DOHH2 (cell line): ENCODE measurements around the gene TEX9.

Source experiments
- H3F3A ChIP-seq: fragments of 200-600 bp; sonication (generic), shearing (Covaris generic); 2 replicates; pipeline ENCODE4 v1.6.0; 2016; ENCODE audit warnings: antibody characterized with exemption, mild to moderate bottlenecking; ENCODE audit not compliant: control insufficient read depth, insufficient read depth
- H3K27ac ChIP-seq: fragments of 200-600 bp; sonication (generic); 2 replicates; pipeline ENCODE4 v1.5.1; 2014; ENCODE audit warnings: low read depth, mild to moderate bottlenecking, low read length, moderate library complexity
- H3K27me3 ChIP-seq: fragments of 200-600 bp; sonication (generic); 2 replicates; pipeline ENCODE4 v1.6.1; 2014; ENCODE audit warnings: mild to moderate bottlenecking, low read length, mixed read lengths; ENCODE audit not compliant: control insufficient read depth
- H3K36me3 ChIP-seq: fragments of 200-600 bp; sonication (generic); 2 replicates; pipeline ENCODE4 v1.6.1; 2014; ENCODE audit warnings: mild to moderate bottlenecking, low read length, moderate library complexity, mixed read lengths; ENCODE audit not compliant: control insufficient read depth
- H3K4me1 ChIP-seq: fragments of 200-600 bp; sonication (generic); 2 replicates; pipeline ENCODE4 v1.6.1; 2014; ENCODE audit warnings: mild to moderate bottlenecking, low read length, mixed read lengths; ENCODE audit not compliant: control insufficient read depth
- H3K4me2 ChIP-seq: fragments of 200-600 bp; sonication (generic); 2 replicates; pipeline ENCODE4 v1.6.0; 2014; ENCODE audit warnings: mild to moderate bottlenecking, low read length, moderate library complexity
- H3K4me3 ChIP-seq: fragments of 200-600 bp; sonication (generic); 2 replicates; pipeline ENCODE4 v1.5.1; 2014; ENCODE audit warnings: mild to moderate bottlenecking, low read length, mixed read lengths
- H3K79me2 ChIP-seq: fragments of 200-600 bp; sonication (generic); 2 replicates; pipeline ENCODE4 v1.6.1; 2014; ENCODE audit warnings: mild to moderate bottlenecking, low read length, mixed read lengths; ENCODE audit not compliant: control insufficient read depth
- H3K9me2 ChIP-seq: fragments of 200-600 bp; sonication (generic); replicated peaks from 2 replicates; pipeline ENCODE4 v1.6.1; 2014; ENCODE audit warnings: mild to moderate bottlenecking, low read length, mixed read lengths; ENCODE audit not compliant: control insufficient read depth
- H3K9me3 ChIP-seq: fragments of 200-600 bp; sonication (generic); 2 replicates; pipeline ENCODE4 v1.6.1; 2014; ENCODE audit warnings: antibody characterized with exemption, low read length, mixed read lengths; ENCODE audit not compliant: control insufficient read depth, insufficient read depth
- H4K20me1 ChIP-seq: fragments of 200-600 bp; sonication (generic); 2 replicates; pipeline ENCODE4 v1.6.0; 2014; ENCODE audit warnings: low read depth, mild to moderate bottlenecking, antibody characterized with exemption, low read length, moderate library complexity; ENCODE audit not compliant: control insufficient read depth, insufficient read depth
- EZH2phosphoT487 ChIP-seq: fragments of 200-600 bp; sonication (generic); IDR thresholded peaks from 2 replicates; pipeline ENCODE4 v1.6.1; 2017; ENCODE audit warnings: borderline replicate concordance, mild to moderate bottlenecking, antibody characterized with exemption, low read length, moderate library complexity, mixed read lengths
- TF ChIP-seq, protein P1 (sequence below): fragments of 200-600 bp; sonication (generic); IDR thresholded peaks from one replicate; pipeline ENCODE4 v1.5.1; 2014; ENCODE audit warnings: antibody characterized with exemption, mild to moderate bottlenecking, low read depth, low read length; ENCODE audit not compliant: poor library complexity, severe bottlenecking

TEX9 gene

DNA sequence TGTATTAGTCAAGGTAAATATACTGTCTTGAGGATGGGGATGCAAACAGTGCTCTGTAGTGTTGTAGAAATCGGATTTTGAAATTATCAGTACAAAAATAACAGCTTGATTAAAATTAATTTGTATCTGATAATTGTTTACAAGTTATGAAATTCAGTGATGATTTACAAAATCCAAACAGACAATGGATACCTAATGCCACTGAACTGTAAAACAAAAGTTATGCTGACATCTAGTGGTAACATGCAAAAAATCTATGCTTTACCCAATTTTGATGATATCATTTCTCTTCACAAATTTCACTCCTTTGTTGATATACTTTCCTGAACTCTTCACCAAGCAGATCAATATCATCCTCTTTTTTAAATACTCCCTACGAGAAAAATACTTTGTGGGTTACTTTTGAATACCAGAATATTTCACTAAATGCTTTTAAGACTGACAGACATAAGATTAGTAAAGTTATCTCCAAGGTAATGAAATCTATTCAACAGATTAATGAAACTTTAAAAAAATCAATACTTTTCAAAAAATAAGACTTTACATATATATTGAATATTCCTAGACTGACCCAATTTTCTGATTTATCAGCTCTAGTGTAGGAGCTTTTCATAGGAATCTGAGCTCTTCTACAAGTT, 63.7 kb downstream of the TEX9 start:
- no peaks in the 10 kb centered on the region for H3K27me3 ChIP-seq
- no peaks in the 10 kb centered on the region for H3K9me2 ChIP-seq
- peaks cover 47% of the 10 kb centered on the region for H3K36me3 ChIP-seq
- H3K9me3 ChIP-seq = no peaks in the 10 kb centered on the region
- H3K4me2 ChIP-seq = no peak overlapping the region
- no peaks in the 10 kb centered on the region for H4K20me1 ChIP-seq
- TF ChIP-seq EZH2phosphoT487 = no peak
- TF ChIP-seq, protein P1, sequence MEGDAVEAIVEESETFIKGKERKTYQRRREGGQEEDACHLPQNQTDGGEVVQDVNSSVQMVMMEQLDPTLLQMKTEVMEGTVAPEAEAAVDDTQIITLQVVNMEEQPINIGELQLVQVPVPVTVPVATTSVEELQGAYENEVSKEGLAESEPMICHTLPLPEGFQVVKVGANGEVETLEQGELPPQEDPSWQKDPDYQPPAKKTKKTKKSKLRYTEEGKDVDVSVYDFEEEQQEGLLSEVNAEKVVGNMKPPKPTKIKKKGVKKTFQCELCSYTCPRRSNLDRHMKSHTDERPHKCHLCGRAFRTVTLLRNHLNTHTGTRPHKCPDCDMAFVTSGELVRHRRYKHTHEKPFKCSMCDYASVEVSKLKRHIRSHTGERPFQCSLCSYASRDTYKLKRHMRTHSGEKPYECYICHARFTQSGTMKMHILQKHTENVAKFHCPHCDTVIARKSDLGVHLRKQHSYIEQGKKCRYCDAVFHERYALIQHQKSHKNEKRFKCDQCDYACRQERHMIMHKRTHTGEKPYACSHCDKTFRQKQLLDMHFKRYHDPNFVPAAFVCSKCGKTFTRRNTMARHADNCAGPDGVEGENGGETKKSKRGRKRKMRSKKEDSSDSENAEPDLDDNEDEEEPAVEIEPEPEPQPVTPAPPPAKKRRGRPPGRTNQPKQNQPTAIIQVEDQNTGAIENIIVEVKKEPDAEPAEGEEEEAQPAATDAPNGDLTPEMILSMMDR = peak; percentile 65
- H3K4me1 ChIP-seq = no peaks in the 10 kb centered on the region
- no peaks in the 10 kb centered on the region for H3K79me2 ChIP-seq
- no peak overlapping the region for H3K4me3 ChIP-seq
- H3K27ac ChIP-seq = no peak overlapping the region
- no peaks in the 10 kb centered on the region for H3F3A ChIP-seq

DNA sequence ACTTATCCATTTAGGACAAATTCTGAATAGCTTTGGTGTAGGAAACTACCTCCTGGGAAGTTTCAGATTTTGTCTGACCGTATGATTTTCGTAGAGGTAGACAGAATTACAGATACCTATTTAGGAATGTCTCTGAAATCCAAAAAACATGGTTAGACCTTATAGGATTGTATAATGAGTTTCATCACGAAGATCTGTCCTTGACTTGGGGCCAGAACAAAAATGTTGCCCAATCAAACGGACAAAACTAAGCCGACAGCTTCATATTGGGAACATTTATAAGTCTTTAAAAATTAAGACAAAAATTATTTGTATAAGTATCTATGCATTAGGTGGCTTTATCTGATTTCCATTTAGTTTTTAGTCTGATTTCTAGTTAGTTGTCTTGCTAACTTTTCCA, 67.1 kb downstream of the TEX9 start:
- Histone ChIP-seq H3K4me3 (no peak overlapping the region), H3K4me2 (no peak overlapping the region), H3F3A (no peaks in the 10 kb centered on the region), H3K4me1 (no peaks in the 10 kb centered on the region), H3K9me3 (no peaks in the 10 kb centered on the region), H4K20me1 (no peaks in the 10 kb centered on the region), H3K36me3 (peaks cover 42% of the 10 kb centered on the region), H3K27ac (no peak overlapping the region), H3K79me2 (no peaks in the 10 kb centered on the region), H3K9me2 (no peaks in the 10 kb centered on the region), H3K27me3 (no peaks in the 10 kb centered on the region)
- TF ChIP-seq, protein P1 = no peak
- no peak for TF ChIP-seq EZH2phosphoT487

- H3K9me3 ChIP-seq = no peaks in the 10 kb centered on the region
- H3K36me3 ChIP-seq = peaks cover 16% of the 10 kb centered on the region
- H3K9me2 ChIP-seq = no peaks in the 10 kb centered on the region
- H3F3A ChIP-seq = peaks cover 3% of the 10 kb centered on the region
- no peak overlapping the region for H3K4me3 ChIP-seq
- TF ChIP-seq, protein P1 = no peak
- TF ChIP-seq EZH2phosphoT487 = no peak
- no peak overlapping the region for H3K27ac ChIP-seq
- no peaks in the 10 kb centered on the region for H3K4me1 ChIP-seq
- H3K27me3 ChIP-seq = no peaks in the 10 kb centered on the region
- H4K20me1 ChIP-seq = no peaks in the 10 kb centered on the region
- H3K79me2 ChIP-seq = no peaks in the 10 kb centered on the region
- no peak overlapping the region for H3K4me2 ChIP-seq
These were observed 75.1 kb downstream of the TEX9 start for GRCh38 chr15:56440214-56440770.
